Ovary (tissue), 3 donors: ENCODE results near the gene DLG5.

Experiments
- POLR2A ChIP-seq: fragments of 450-650 bp; IDR thresholded peaks from one replicate; pipeline ENCODE4 v1.6.1; 2017; ENCODE audit warnings: antibody characterized with exemption, mild to moderate bottlenecking, moderate library complexity
- TF ChIP-seq, protein P1 (sequence below), 3 donors: fragments of 450-650 bp in 2 of 3; fragments of 200-600 bp in 1 of 3; IDR thresholded peaks; one replicate each; pipeline versions ENCODE4 v1.5.1 to v1.8.0; 2016 to 2022; ENCODE audit warnings: antibody characterized with exemption in 3 of 3, mild to moderate bottlenecking in 1 of 3
- donor health status: DM: no; HTN: no; CAD: no.

DNA sequence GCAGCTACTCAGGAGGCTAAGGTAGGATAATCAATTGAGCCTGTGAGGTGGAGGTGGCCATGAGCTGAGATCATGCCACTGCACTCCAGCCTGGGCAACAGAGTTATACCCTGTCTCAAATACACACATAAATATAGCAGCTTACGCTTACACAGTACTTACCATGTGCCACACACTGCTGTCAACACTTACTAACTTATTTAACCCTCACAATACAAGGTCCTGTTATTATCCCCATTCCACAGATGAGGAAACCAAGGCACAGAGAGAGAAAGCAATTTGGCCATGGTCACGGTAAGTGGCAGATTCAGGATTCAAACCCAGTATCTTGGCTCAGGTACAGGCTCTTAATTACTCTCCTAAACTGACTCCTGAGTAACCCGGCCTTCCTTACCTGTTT, 19.1 kb downstream of the DLG5 start:
- TF ChIP-seq, protein P1, sequence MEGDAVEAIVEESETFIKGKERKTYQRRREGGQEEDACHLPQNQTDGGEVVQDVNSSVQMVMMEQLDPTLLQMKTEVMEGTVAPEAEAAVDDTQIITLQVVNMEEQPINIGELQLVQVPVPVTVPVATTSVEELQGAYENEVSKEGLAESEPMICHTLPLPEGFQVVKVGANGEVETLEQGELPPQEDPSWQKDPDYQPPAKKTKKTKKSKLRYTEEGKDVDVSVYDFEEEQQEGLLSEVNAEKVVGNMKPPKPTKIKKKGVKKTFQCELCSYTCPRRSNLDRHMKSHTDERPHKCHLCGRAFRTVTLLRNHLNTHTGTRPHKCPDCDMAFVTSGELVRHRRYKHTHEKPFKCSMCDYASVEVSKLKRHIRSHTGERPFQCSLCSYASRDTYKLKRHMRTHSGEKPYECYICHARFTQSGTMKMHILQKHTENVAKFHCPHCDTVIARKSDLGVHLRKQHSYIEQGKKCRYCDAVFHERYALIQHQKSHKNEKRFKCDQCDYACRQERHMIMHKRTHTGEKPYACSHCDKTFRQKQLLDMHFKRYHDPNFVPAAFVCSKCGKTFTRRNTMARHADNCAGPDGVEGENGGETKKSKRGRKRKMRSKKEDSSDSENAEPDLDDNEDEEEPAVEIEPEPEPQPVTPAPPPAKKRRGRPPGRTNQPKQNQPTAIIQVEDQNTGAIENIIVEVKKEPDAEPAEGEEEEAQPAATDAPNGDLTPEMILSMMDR (IDR thresholded peaks at IDR 0.05): no peak
- TF ChIP-seq POLR2A: no peak
